GM18907 (cell line): ENCODE measurements around the gene CD300LD.
"Not testable (repeated sequence)": the region's sequence is repeated elsewhere in the genome, so short reads cannot be mapped to it uniquely, and the experiment has no call there.

ENCODE experiments used
- ATAC-seq: cut with Tn5 transposase; IDR thresholded peaks from one replicate; pipeline ENCODE4 v1.9.1; 2021; ENCODE audit warnings: mild to moderate bottlenecking, moderate library complexity; ENCODE audit not compliant: unreplicated experiment

CD300LD gene

GRCh38 chr17:74592087-74592990, at the start of gene CD300LD:
Gene CD300LD (minus strand): TSS chr17:74592283. CDS start chr17:74592202, 81 bp downstream.
- ATAC-seq: no peak

GRCh38 chr17:74641224-74641957, 49.3 kb upstream of the CD300LD start:
- no peak for ATAC-seq

- ATAC-seq: no peak
These were observed 47.6 kb upstream of the CD300LD start for GRCh38 chr17:74639704-74640151.

GRCh38 chr17:74637926-74638325, 45.8 kb upstream of the CD300LD start:
- no peak for ATAC-seq

GRCh38 chr17:74637265-74637664, 45.2 kb upstream of the CD300LD start:
- no peak for ATAC-seq

- ATAC-seq: not testable (repeated sequence)
These were observed 44.5 kb upstream of the CD300LD start for GRCh38 chr17:74636541-74637085.

- ATAC-seq: no peak
These were observed 43.3 kb upstream of the CD300LD start for GRCh38 chr17:74635418-74635817.

- ATAC-seq: no peak
These were observed 41.2 kb upstream of the CD300LD start for GRCh38 chr17:74633326-74633725.

GRCh38 chr17:74632617-74633016, 40.5 kb upstream of the CD300LD start:
- no peak for ATAC-seq

GRCh38 chr17:74631468-74632450, 39.7 kb upstream of the CD300LD start:
- ATAC-seq: no peak

- not testable (repeated sequence) for ATAC-seq
These were observed 38.2 kb upstream of the CD300LD start for GRCh38 chr17:74630251-74630650.

- ATAC-seq: no peak
These were observed 33.6 kb upstream of the CD300LD start for GRCh38 chr17:74625661-74626060.

- ATAC-seq: no peak
These were observed 32.0 kb upstream of the CD300LD start for GRCh38 chr17:74624131-74624530.

- ATAC-seq: no peak
These were observed 31.6 kb upstream of the CD300LD start, which contains the start of gene CD300E for GRCh38 chr17:74623693-74624093. Gene CD300E (minus strand): TSS chr17:74623738. CDS start chr17:74623621, 117 bp downstream.

GRCh38 chr17:74619077-74619673, 27.1 kb upstream of the CD300LD start:
- no peak for ATAC-seq

GRCh38 chr17:74618451-74618850, 26.4 kb upstream of the CD300LD start:
- ATAC-seq: no peak

GRCh38 chr17:74616696-74617095, 24.6 kb upstream of the CD300LD start:
- no peak for ATAC-seq

GRCh38 chr17:74612046-74612445, 20.0 kb upstream of the CD300LD start:
- no peak for ATAC-seq

- no peak for ATAC-seq
These were observed 18.0 kb upstream of the CD300LD start for GRCh38 chr17:74610108-74610507.

GRCh38 chr17:74608511-74608910, 16.4 kb upstream of the CD300LD start:
- no peak for ATAC-seq
